GM19099 (cell line): ENCODE results near the gene PTDSS2.

Experiments
- POLR2A ChIP-seq: IDR thresholded peaks from 3 replicates; pipeline ENCODE4 v1.6.1; 2011; ENCODE audit warnings: low read depth; ENCODE audit not compliant: insufficient read length; ENCODE audit errors: extremely low read depth

PTDSS2 gene

DNA sequence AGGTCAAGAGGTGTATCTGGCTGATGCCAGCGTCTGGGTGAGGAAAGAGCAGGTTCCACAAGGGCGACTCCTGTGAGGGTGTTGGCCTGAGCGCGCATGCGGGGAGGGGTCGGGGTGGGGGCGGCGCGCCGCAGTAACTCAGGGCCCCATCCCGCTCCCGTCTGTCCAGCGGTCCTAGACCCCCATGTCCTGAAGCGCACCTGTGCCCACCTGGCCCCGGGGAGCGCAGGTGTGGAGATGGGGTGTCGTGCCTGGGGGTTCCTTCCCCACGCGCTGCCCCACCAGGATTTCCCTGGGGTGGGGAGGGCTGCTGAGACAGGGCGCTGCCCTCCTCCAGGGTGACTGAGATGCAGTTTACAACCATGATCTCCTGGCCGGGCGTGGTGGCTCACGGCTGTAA lies 36.1 kb downstream of the PTDSS2 start:
- TF ChIP-seq POLR2A = no peak

DNA sequence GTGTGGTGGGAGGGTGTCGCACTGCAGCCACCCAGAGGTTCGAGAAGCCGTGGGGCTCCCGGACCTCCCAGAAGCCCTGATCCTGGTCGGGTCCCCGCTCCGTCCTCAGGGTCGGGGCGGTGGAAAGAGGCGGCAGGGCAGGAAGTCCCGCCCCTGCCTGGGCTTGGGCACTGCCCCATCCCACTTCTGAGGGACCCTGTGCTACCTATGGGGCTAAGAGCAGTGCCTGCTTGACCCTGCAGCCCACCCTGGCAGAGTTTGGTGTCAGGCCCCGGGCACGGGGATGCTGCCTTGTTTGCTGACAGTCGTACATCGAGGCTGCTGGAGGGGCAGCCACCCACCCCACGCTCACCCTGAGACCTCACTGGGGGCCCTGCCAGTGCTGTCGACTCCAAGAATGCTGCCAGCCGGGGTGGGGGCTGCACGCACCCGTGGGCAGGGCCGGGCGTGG lies 37.5 kb downstream of the PTDSS2 start:
- no peak for TF ChIP-seq POLR2A

DNA sequence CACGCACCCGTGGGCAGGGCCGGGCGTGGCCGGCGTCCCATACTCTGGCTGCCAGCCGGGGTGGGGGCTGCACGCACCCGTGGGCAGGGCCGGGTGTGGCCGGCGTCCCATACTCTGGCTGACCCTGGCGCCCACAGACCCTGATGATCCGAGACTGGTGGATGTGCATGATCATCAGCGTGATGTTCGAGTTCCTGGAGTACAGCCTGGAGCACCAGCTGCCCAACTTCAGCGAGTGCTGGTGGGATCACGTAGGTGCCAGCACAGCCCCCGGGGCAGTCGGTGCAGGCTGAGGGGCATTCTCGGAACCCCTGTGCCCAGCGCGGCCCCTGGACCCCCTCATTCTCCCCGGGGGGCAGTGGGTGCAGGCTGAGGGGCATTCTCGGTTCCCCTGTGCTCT lies 38.0 kb downstream of the PTDSS2 start:
- no peak for TF ChIP-seq POLR2A

DNA sequence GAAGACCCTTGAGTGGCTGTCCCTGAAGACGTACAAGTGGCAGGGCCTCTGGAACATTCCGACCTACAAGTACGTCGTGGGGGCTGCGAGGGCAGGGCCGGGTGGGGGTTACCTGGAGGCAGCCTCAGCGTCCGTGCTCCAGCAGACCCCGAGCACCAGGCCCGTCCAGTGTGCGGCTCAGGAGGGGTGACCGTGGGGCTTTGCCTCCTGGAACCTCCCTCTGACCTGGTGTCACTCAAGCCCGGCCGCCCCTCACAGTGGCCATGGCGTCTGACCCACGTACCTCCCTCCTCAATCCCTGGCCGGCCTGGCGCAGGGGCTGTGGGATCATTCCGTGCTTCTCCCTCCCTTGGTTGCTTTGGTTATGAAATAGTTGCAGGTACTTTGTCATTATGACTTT lies 38.5 kb downstream of the PTDSS2 start:
- no peak for TF ChIP-seq POLR2A

DNA sequence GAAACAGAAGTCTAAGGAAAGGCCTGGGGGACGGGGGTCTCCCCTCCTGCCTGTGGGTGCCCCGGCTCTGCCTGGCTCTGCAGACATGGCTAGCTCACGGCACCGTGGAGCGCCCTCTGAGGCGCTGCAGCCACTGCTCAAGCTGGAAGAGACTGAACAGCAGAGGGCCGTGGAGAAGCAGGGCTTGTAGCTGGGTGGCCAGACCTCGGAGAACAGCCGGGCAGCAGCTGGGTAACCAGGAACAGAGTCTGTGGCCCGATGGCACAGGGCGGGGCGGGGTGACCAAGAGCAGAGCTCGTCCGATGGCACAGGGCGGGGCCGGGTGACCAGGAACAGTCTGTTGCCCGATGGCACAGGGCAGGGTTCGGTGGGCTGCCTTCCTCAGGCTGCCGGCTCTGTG lies 38.9 kb downstream of the PTDSS2 start:
- no peak for TF ChIP-seq POLR2A

DNA sequence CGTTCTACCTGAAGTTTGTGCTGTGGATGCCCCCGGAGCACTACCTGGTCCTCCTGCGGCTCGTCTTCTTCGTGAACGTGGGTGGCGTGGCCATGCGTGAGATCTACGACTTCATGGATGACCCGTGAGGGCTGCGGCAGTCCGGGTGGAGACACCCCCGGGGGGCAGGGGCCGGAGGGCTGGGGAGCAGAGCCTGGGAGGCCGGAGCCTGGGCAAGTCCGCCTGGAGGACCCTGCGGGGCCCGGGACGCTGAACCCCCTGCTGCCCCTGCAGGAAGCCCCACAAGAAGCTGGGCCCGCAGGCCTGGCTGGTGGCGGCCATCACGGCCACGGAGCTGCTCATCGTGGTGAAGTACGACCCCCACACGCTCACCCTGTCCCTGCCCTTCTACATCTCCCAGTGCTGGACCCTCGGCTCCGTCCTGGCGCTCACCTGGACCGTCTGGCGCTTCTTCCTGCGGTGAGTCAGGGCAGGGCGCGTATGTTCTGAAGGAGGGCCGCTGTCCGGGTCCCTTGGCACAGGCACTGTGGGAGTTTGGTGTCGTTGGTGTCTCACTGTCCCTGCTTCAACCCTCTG lies 39.6 kb downstream of the PTDSS2 start:
- TF ChIP-seq POLR2A = no peak

DNA sequence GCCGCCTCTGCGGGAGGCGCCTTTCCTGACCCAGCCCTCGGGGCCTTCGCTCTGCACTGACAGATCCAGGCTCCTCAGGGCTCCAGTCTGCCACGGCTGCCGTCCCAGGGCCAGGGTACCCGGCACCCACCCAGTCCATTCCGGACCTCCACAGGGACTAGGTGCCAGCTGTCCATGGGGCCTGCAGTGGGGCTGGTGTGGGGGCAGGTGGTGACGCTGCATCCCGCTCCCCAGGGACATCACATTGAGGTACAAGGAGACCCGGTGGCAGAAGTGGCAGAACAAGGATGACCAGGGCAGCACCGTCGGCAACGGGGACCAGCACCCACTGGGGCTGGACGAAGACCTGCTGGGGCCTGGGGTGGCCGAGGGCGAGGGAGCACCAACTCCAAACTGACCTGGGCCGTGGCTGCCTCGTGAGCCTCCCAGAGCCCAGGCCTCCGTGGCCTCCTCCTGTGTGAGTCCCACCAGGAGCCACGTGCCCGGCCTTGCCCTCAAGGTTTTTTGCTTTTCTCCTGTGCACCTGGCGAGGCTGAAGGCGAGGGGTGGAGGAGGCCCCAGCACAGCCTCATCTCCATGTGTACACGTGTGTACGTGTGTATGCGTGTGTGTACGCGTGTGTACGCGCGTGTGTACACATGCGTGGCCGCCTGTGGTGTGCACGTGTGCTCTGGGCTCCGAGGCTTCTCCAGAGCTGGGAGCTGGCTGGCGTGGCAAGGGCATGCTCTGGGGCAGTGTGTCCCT lies 40.3 kb downstream of the PTDSS2 start:
- no peak for TF ChIP-seq POLR2A

DNA sequence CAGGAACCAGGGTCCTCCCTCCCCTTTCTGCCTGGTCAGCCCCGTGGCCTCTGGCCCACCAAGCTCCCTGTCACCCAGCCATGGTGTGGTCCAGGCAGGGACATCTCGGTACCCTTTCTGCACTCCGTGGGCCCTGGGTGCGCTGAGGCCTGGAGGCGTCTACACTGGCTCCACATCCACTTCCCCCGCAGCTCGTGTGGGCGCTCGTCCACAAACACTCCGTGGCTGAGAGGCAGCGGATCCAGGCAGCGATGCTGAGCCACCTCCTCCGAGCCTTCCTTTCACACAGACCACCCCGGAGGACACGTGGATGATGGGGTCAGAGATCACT lies 40.8 kb downstream of the PTDSS2 start:
- no peak for TF ChIP-seq POLR2A

DNA sequence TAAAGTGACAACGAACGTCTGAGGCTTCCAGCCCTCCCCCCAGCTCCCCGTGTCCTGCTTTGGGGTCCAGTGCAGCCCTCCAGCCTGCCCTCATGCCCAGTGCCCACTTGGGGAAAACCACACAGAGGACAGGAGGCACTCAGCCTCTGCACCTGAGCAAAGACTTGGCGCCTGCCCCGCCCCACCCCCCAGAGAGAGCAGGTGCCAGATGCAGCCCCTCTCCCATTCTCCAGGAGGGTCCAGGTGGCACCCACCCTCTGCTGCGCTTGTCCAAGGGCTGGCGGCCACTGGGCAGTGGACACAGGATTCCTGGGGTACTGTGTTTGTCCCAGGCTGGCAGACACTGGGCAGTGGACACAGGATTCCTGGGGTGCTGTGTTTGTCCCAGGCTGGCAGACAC lies 41.3 kb downstream of the PTDSS2 start:
- TF ChIP-seq POLR2A = no peak

DNA sequence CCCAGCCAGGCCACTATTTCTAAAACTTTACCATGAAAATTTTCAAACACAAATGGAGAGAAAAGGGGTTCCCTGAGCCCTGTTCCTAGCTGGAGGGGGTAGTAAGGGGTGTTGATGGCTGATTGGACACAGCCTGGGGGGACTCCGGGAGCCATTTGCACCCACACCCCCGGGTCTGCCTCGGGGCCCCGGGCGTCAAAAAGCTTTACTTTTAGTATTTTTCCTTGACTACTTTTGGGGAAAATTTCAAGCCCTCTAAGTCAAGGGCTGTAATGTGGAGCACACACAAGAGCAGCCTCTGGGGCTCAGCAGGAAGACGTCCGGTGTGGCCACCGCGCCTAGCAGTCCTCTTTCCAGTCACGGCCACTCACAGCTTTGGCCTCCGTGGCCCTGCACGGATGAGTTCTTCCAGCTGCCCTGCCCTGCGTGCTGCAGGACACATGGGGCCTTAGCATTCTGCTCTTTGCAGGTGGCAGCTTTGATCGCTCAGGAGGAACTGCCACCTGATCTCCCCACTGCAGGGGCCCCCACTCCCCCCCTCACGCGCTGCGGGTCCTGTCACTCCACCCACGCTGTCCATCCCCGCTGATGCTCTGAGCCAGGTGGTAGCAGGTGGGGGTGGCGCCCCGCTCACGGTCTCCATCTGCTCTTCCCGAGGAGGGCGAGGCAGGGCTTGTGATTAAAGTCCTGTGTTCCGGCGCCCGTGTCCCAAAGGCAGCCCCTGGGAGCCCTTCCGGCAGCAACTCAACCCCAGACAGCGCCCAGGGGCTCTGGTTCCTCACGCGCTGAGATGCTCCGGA lies 42.5 kb downstream of the PTDSS2 start:
- TF ChIP-seq POLR2A = no peak

DNA sequence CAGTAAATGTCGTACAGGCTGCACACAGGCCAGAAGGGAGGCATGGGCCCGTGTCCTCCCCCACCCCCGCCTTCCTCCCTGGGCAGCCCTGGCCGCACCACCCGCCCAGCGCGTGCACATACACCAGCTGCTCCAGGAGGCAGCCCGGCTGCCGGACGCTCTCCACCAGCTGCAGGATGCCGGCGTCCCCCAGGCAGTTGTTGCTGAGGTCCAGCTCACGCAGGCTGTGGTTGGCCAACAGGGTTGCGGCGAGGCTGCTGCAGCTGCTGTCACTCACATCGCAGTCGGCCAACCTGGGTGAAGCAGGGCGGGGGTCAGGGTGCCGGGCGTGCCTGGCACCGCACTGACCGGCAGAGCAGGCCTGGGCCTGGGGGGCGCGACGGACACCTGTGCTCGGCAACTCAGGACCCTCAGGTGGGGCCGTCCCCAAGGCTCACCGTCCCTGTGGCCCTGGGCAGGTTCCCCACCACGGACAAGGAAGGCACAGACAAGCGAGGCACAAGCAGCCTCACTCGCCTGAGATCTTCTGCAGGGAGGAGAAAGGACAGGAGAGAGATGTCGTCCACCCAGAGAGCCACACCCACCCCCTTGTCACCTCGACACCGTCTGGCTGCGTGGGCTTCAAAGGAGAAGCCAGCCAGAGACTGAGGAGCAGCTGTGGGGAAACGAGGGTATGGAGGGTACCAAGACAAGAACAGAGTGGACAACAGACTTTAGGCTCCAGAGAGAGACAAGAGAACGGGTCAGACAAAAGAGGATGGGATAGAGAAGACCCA lies 44.9 kb downstream of the PTDSS2 start:
- no peak for TF ChIP-seq POLR2A

DNA sequence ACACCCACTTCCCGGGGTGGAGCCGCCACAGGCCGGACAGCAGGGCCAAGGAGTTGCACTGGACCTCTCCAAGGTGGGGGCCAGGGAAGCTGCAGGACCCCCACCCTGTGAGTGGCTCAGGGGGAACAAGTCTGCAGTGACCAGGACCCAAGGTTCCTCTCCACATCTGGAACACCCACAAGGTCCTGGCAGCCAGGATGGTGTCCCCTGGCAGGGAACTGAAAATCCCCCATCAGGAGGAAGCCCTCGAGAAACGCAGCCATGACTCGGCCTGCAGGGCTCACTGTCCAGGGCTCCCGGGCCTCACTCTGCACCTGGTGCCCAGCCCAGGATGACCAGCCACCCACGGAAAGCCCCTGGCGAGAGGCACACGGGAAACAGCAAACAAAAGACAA lies 45.5 kb downstream of the PTDSS2 start:
- TF ChIP-seq POLR2A = no peak

DNA sequence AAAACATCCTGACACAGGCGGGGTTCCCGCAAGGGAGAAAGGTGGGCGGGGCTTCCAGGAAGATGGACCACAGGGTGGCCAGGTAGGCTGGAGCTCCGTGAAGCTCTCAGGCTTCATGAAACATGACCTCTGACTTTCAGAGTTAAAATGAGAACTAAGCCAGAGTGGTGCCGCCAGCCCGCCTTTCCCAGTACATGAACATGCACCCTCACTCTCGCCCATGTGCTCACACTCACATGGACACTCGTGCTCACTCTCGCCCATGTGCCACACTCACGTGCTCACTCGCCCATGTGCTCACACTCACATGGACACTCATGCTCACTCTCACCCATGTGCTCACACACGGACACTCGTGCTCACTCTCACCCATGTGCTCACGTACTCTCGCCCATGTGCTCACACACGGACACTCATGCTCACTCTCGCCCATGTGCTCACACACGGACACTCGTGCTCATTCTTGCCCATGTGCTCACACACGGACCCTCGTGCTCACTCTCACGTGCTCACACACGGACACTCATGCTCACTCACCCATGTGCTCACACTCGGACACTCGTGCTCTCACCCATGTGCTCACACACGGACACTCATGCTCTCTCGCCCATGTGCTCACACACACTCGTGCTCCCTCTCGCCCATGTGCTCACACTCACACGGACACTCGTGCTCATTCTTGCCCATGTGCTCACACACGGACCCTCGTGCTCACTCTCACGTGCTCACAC lies 46.9 kb downstream of the PTDSS2 start:
- TF ChIP-seq POLR2A = no peak

DNA sequence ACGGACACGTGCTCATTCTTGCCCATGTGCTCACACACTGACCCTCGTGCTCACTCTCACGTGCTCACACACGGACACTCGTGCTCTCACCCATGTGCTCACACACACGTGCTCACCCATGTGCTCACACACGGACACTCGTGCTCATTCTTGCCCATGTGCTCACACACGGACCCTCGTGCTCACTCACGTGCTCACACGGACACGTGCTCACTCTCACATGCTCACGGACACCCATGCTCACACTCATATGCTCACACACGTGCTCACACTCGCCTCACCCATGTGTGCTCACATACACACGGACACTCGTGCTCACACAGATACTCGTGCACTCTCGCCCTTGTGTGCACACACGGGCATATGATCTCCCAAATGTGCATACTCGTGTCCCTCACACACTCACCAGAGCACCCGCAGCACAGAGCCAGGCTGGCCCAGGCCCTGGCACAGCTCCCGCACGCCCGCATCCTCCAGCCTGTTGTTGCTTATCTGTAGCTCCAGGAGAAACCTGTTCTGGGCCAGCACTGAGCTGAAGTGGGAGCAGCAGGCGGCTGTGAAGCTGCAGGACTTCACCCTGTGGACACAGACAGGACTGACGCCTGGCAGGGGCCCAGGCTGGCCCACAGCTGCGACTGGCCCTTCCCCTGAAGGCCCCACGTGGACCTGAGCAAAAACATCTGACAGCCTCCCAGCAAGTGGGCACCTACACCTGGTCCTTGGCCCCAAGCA lies 47.7 kb downstream of the PTDSS2 start:
- no peak for TF ChIP-seq POLR2A
